B cell (primary cell): Measurements from ENCODE around the gene SSBP2.

ENCODE experiments used
- EZH2 ChIP-seq: IDR thresholded peaks from 2 replicates; pipeline ENCODE4 v1.6.1; 2012; ENCODE audit warnings: borderline replicate concordance, low read depth, mild to moderate bottlenecking, moderate library complexity, low read length; ENCODE audit not compliant: insufficient read depth, poor library complexity, severe bottlenecking
- TF ChIP-seq, protein P1 (sequence below): fragments of 200-600 bp; IDR thresholded peaks from one replicate; pipeline ENCODE4 v1.8.0; 2022; ENCODE audit warnings: antibody characterized with exemption, mild to moderate bottlenecking

DNA sequence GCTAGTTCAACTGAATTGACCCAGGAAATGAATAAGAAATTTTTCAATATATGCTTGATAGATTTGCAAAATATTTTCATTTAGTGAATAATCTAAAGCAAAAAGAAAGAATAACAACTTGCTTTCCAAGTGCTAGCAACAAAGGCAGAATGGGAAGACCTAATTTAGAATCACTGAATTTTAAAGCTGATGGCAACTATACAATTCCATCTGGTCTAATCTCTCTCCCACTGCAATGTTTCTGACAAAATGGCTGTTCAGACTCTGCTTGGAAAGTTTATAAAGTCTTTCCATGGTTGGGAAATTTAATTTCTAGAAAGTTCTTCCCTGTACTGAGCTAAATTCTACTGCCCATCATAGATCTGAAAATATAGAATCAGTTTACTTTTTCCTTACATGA lies 281.2 kb downstream of the SSBP2 start:
- TF ChIP-seq, protein P1, sequence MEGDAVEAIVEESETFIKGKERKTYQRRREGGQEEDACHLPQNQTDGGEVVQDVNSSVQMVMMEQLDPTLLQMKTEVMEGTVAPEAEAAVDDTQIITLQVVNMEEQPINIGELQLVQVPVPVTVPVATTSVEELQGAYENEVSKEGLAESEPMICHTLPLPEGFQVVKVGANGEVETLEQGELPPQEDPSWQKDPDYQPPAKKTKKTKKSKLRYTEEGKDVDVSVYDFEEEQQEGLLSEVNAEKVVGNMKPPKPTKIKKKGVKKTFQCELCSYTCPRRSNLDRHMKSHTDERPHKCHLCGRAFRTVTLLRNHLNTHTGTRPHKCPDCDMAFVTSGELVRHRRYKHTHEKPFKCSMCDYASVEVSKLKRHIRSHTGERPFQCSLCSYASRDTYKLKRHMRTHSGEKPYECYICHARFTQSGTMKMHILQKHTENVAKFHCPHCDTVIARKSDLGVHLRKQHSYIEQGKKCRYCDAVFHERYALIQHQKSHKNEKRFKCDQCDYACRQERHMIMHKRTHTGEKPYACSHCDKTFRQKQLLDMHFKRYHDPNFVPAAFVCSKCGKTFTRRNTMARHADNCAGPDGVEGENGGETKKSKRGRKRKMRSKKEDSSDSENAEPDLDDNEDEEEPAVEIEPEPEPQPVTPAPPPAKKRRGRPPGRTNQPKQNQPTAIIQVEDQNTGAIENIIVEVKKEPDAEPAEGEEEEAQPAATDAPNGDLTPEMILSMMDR, result no peak
- no peak for TF ChIP-seq EZH2
